Hepatocyte (in vitro differentiated cells): Measurements from ENCODE around the gene POLR2E. TPM values are rescaled to one million over a fixed set of nuclear protein-coding genes. Genes with fewer than 3 reads are reported as not detected.

Source experiments
- DNase-seq: peaks from one replicate; pipeline ENCODE4 v3.0.0-alpha.2; 2016; ENCODE audit warnings: low spot score
- H2AFZ ChIP-seq: fragments of 200-600 bp; sonication (generic); 2 replicates; pipeline ENCODE4 v1.6.0; 2016; ENCODE audit warnings: antibody characterized with exemption, mild to moderate bottlenecking
- H3K27ac ChIP-seq: fragments of 200-600 bp; sonication (generic); 2 replicates; pipeline ENCODE4 v1.5.1; 2016; ENCODE audit warnings: mild to moderate bottlenecking
- H3K27me3 ChIP-seq: fragments of 200-600 bp; sonication (generic); 2 replicates; pipeline ENCODE4 v1.6.1; 2016
- H3K36me3 ChIP-seq: fragments of 200-600 bp; sonication (generic); replicated peaks from 2 replicates; pipeline ENCODE4 v1.5.1; 2016; ENCODE audit warnings: low read depth; ENCODE audit not compliant: insufficient read depth
- H3K4me1 ChIP-seq: fragments of 200-600 bp; sonication (generic); 2 replicates; pipeline ENCODE4 v1.5.1; 2016; ENCODE audit warnings: mild to moderate bottlenecking, moderate library complexity; ENCODE audit not compliant: insufficient read depth
- H3K4me2 ChIP-seq: fragments of 200-600 bp; sonication (generic); 2 replicates; pipeline ENCODE4 v1.6.0; 2016
- H3K4me3 ChIP-seq: fragments of 200-600 bp; sonication (generic); 2 replicates; pipeline ENCODE4 v1.5.1; 2016; ENCODE audit warnings: mild to moderate bottlenecking
- H3K79me2 ChIP-seq: fragments of 200-600 bp; sonication (generic); 2 replicates; pipeline ENCODE4 v1.6.0; 2017; ENCODE audit warnings: mild to moderate bottlenecking
- H3K9me2 ChIP-seq: fragments of 200-600 bp; sonication (generic); replicated peaks from 2 replicates; pipeline ENCODE4 v1.6.0; 2017; ENCODE audit warnings: mild to moderate bottlenecking; ENCODE audit not compliant: insufficient read depth
- H3K9me3 ChIP-seq: fragments of 200-600 bp; sonication (generic); 2 replicates; pipeline ENCODE4 v1.5.1; 2016; ENCODE audit warnings: low read depth, mild to moderate bottlenecking
- H4K20me1 ChIP-seq: fragments of 200-600 bp; sonication (generic); 2 replicates; pipeline ENCODE4 v1.6.0; 2016; ENCODE audit warnings: mild to moderate bottlenecking; ENCODE audit not compliant: insufficient read depth, poor library complexity, severe bottlenecking
- EZH2 ChIP-seq: fragments of 200-600 bp; sonication (generic); IDR thresholded peaks from 2 replicates; pipeline ENCODE4 v1.6.1; 2016; ENCODE audit warnings: antibody characterized with exemption, mild to moderate bottlenecking, borderline replicate concordance
- EZH2phosphoT487 ChIP-seq: fragments of 200-600 bp; sonication (generic); IDR thresholded peaks from one replicate; pipeline ENCODE4 v1.6.1; 2018; ENCODE audit warnings: antibody characterized with exemption, mild to moderate bottlenecking, low read depth, moderate library complexity; ENCODE audit not compliant: unreplicated experiment, severe bottlenecking
- WGBS: methylation state at CpG from one replicate; pipeline ENCODE4 v1.1.6; 2016; ENCODE audit warnings: low lambda C conversion rate; ENCODE audit errors: missing lambda C conversion rate; 5-methylcytosine and 5-hydroxymethylcytosine counted together
- polyA plus RNA-seq: library from polyadenylated mRNA; unstranded; fragments of >200 nt; fragmentation: Nextera tagmentation; extraction: Ambion mirVana; gene quantifications from 2 replicates; pipeline ENCODE4 v1.2.1, GENCODE V29; 2016
- total RNA-seq: library from RNA; depleted of rRNA; stranded (reverse); fragments of >200 nt; gene quantifications from 2 replicates; pipeline ENCODE4 v1.2.3, GENCODE V29; 2014
- TF ChIP-seq, protein P1 (sequence below): fragments of 200-600 bp; sonication (generic); IDR thresholded peaks from 2 replicates; pipeline ENCODE4 v1.5.1; 2016; ENCODE audit warnings: antibody characterized with exemption, mild to moderate bottlenecking; ENCODE audit not compliant: poor library complexity

The POLR2E gene
- total and polyA plus RNA-seq, 2 experiments from 2014 or later: 126 to 328 TPM

DNA sequence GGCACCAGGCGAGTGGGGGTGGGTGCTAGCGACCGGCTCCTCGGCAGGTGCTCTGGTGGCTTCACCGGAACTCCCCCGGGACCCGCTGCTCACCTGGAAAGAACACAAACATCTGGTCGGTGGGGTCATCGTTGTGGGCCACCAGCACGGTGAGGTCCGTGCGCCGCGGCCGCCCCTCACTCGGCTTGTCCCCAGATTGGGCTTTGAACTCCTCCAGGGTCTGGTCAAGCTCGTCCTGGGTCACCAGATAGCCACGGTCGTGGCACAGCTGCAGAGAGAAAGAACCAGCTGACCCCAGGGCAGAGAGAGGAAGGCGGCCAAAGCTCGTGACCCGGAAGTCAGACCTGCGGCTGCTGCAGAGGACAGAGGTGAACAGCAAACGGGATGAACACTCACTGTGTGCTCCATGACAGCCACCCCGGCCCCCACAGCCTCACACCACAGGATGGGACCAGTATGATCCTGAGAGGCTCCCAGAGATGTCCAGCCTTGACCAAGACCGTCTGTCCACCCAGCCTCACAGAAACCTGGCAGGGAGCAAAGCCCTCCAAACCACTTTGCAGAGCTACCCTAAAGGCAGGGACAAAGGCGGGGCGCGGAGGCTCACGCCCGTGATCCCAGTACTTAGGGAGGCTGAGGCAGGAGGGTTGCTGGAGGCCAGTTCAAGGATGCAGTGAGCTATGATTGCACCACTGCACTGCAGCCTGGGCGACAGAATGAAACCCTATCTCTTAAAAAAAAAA lies 1.2 kb downstream of the POLR2E start:
- whole genome bisulfite sequencing: 74% methylated on average over 22 of the region's 32 CpGs
- Histone ChIP-seq H3K79me2 (peaks cover 34% of the 10 kb centered on the region), H3K4me2 (peak overlapping the region; percentile 99), H3K27ac (no peak overlapping the region), H3K36me3 (no peaks in the 10 kb centered on the region), H2AFZ (no peak overlapping the region), H4K20me1 (peaks cover 12% of the 10 kb centered on the region), H3K9me3 (no peaks in the 10 kb centered on the region), H3K4me1 (peaks cover 22% of the 10 kb centered on the region), H3K4me3 (peak overlapping the region; percentile 51), H3K9me2 (no peaks in the 10 kb centered on the region), H3K27me3 (no peaks in the 10 kb centered on the region)
- no peak for TF ChIP-seq EZH2
- TF ChIP-seq, protein P1, sequence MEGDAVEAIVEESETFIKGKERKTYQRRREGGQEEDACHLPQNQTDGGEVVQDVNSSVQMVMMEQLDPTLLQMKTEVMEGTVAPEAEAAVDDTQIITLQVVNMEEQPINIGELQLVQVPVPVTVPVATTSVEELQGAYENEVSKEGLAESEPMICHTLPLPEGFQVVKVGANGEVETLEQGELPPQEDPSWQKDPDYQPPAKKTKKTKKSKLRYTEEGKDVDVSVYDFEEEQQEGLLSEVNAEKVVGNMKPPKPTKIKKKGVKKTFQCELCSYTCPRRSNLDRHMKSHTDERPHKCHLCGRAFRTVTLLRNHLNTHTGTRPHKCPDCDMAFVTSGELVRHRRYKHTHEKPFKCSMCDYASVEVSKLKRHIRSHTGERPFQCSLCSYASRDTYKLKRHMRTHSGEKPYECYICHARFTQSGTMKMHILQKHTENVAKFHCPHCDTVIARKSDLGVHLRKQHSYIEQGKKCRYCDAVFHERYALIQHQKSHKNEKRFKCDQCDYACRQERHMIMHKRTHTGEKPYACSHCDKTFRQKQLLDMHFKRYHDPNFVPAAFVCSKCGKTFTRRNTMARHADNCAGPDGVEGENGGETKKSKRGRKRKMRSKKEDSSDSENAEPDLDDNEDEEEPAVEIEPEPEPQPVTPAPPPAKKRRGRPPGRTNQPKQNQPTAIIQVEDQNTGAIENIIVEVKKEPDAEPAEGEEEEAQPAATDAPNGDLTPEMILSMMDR: no peak
- TF ChIP-seq EZH2phosphoT487: no peak
- DNase-seq: no peak

DNA sequence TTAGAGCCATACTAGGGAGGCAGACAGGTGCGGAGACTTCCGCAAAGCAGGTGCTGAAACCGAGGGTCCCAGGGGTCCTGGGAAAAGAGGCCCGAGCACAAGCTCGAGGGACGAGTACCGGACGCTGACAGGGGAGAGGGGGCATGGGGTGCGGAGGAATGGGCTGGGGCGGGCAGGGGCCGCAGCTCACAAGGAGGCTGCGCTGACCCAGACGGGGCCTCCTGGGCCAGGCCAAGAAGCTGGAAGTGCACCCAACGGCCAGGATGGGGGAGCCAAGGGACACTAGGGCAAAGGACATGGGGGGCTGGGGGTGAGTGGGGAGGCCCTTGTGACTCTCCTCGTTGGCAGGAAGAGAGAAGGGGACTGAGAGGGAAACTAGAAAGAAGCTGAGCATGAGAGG lies 1.8 kb downstream of the POLR2E start:
- DNase-seq: no peak
- Histone ChIP-seq H3K9me3 (no peaks in the 10 kb centered on the region), H3K9me2 (no peaks in the 10 kb centered on the region), H3K4me2 (peak overlapping the region; percentile 99), H3K4me1 (peaks cover 16% of the 10 kb centered on the region), H3K27ac (no peak overlapping the region), H2AFZ (no peak overlapping the region), H3K27me3 (no peaks in the 10 kb centered on the region), H3K4me3 (no peak overlapping the region), H3K36me3 (no peaks in the 10 kb centered on the region), H4K20me1 (peaks cover 12% of the 10 kb centered on the region), H3K79me2 (peaks cover 34% of the 10 kb centered on the region)
- TF ChIP-seq EZH2phosphoT487: no peak
- 91% methylated on average over 13 of the region's 15 CpGs for WGBS

DNA sequence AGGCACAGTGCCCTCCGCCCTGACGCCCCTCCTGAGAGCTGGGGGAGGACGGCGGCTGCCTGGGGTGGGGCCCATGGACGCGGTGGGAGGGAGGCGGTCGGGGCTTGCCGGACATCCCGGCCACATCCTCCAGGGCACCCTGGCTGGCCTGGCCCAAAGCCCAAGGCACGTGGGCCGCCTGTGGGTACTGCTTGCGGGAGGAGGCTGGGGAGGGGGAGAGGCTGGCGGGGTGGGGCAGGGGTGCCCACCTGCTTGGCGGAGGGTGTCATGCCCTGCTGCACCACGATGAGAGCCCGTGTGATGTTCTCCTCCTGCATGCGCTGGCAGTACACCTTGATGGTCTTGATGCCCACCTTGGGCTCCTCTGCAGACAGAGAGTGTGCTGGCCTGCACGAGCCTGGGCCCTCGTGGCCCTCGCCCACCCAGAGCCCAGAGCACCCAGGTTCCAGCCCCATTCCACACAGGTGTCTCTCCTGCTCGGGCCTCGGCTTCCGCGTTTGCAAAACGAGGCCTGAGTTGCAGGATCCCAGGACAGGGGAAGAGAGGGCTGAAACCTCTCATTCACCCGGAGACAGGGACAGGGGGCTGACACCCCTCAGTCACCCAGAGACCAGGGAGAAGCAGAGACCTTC lies 3.5 kb downstream of the POLR2E start:
- H4K20me1 ChIP-seq: peaks cover 12% of the 10 kb centered on the region
- no peaks in the 10 kb centered on the region for H3K36me3 ChIP-seq
- WGBS: 97% methylated on average over 20 of the region's 27 CpGs

More for the DNA sequence above, 3.5 kb downstream of the POLR2E start:
- Histone ChIP-seq H3K27ac (no peak overlapping the region), H3K79me2 (peaks cover 34% of the 10 kb centered on the region), H3K4me3 (no peak overlapping the region), H3K4me2 (no peak overlapping the region), H2AFZ (no peak overlapping the region), H3K4me1 (peaks cover 9% of the 10 kb centered on the region), H3K9me3 (no peaks in the 10 kb centered on the region), H3K27me3 (no peaks in the 10 kb centered on the region), H3K9me2 (no peaks in the 10 kb centered on the region)
- DNase-seq: no peak
- TF ChIP-seq EZH2phosphoT487: no peak
- TF ChIP-seq, protein P1: no peak
- TF ChIP-seq EZH2: no peak
